Stimulated activated CD4-positive, alpha-beta T cell treated with anti-CD3 and anti-CD28 coated beads, Interleukin-15, amount 100 ng/mL, for 1 hour (primary cell): Measurements from ENCODE around the gene AHSA1.
"Not testable (repeated sequence)": the region's sequence is repeated elsewhere in the genome, so short reads cannot be mapped to it uniquely, and the experiment has no call there.

ENCODE experiments used
- DNase-seq, 2 donors: peaks; one replicate each; pipeline ENCODE4 v3.0.0-alpha.2; 2020; ENCODE audit warnings: low read depth in 1 of 2, low spot score in 1 of 2

Gene AHSA1

DNA sequence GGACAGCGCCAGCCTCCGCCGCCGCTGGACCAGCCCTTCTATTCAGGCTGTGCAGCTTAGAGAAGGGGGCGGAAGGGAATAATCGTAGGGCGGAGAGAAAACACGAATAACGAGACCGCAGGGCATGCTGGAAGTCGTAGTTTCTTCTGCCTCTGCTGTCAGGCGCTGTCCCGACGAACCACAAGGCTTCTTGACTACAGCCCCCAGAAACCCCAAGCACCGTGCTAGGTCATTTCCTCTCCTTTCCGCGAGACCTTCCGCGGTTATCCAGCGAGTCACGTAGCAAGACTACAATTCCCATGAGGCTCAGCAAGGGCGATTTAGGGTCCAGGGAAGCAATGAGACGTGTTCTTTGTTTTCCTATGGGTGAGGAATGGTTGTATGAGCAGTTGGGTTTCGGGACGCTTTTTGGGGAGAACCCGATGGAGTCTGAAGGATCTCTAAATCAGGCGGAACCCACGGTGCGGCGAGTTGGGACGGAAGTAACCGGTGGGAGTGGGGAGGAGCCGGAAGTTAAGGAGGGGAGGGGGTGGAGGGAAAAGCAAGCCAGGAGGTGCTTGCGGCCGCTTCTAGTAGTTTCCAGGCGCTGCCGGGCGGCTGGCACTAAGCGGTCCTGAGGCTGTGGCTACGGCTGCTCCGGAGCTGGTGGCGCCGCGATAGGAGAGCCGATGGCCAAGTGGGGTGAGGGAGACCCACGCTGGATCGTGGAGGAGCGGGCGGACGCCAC is at the start of gene AHSA1, which contains the start of gene VIPAS39:
AHSA1 (plus strand) TSS at position 572 of the 727 bp plus-strand sequence; CDS start at position 669, 97 bp downstream.
VIPAS39 (minus strand) TSS at position 80 of the 727 bp plus-strand sequence. CDS start 3,499 bp downstream, outside the sequence.
- DNase-seq, result peak; percentile 75 to 79

DNA sequence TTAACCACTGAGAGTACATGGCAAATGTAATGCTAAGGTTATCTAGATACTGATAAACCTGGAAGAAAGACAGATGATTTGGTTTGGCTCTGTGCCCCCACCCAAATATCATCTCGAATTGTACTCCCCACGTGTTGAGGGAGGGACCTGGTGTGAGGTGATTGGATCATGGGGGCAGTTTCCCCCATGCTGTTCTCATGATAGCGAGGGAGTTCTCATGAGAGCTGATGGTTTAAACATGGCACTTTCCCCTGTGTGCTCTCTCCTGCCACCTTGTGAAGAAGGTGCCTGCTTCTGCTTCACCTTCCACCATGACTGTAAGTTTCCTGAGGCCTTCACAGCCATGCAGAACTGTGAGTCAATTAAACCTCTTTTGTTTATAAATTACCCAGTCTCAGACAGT is 48.8 kb upstream of the AHSA1 start:
- DNase-seq, result no peak

DNA sequence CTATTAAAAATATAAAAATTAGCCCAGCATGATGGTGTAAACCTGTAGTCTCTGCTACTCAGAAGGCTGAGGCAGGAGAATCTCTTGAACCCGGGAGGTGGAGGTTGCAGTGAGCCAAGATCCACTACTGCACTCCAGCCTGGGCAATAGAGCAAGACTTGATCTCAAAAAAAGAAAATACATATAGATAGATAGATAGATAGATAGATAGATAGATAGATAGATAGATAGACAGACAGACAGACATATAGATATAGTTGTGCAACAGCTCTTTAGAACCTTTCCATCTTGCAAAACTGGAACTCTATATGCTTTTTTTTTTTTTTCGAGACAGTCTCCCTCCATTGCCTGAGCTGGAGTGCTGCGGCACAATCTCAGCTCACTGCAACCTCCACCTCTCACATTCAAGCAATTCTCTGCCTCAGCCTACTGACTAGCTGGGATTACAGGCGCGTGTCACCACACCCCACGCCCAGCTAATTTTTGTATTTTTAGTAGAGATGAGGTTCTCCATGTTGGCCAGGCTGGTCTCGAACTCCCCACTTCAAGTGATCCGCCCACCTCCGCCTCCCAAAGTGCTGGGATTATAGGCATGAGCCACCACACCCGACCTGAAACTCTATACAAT is 42.4 kb upstream of the AHSA1 start:
- not testable (repeated sequence) for DNase-seq

- not testable (repeated sequence) for DNase-seq
These were observed 41.8 kb upstream of the AHSA1 start for GRCh38 chr14:77416098-77416497.

GRCh38 chr14:77416836-77417235 is 41.1 kb upstream of the AHSA1 start:
- no peak for DNase-seq

DNA sequence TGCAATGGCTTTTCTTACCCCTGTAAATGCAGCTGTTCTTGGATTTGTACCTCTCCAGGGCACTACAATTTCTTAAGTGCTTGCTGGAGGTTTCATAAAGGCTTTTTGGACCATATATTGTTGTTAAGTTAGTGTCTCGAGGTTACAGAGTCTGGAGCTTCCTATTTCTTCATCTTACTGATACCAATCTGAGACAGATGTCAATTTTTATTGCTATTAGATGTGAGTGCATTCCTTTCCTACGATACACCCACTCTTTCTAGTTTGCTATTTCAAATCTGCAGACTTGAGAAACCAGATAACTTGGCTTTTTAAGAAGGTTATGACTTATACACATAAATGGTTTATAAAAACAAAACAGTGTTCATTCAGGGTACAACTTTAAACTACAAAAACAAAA is 36.7 kb upstream of the AHSA1 start:
- no peak for DNase-seq

GRCh38 chr14:77423423-77423822 is 34.5 kb upstream of the AHSA1 start, which contains the start of gene NOXRED1:
NOXRED1 (minus strand) TSS chr14:77423523; CDS start chr14:77422889, 634 bp downstream.
- no peak for DNase-seq

GRCh38 chr14:77424862-77425261 is 33.0 kb upstream of the AHSA1 start:
- DNase-seq, result no peak

GRCh38 chr14:77426396-77426795 is 31.5 kb upstream of the AHSA1 start:
- no peak for DNase-seq

DNA sequence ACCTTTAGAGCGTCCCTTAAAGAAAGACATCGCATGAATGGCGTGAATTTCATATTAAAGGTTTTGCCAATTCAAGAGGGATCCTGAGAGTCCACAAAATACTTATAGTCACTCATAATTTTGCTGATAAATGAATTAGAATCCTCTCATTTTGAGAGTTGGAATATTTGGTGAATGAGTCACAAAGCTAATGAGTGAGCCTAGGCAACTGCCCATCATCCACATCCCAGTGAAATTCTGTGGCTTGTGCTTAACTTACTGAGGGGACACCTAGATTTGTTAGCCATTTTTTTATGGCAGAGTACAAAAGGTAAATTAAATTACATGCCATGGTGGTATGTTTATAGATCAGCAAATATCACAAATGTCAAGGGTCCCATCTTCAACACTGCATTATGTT is 21.9 kb upstream of the AHSA1 start:
- DNase-seq, result no peak

DNA sequence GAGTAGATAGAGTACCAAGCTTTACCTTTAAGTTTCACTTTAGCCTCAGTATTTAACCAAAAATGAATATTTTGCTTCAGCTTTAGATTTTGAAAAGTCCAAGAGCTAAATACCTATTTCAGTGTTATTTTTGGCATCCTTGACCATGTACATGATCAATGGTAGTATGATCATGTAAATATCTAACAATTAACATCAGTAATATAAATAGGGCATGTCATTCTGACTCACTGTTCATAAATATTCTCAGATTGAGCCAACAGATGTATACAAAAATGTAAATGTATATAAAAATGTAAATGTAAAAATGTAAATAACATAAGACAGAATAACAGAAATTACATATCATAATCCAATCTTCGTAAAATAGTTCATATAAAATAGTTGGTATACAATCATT is 19.3 kb upstream of the AHSA1 start:
- no peak for DNase-seq

DNA sequence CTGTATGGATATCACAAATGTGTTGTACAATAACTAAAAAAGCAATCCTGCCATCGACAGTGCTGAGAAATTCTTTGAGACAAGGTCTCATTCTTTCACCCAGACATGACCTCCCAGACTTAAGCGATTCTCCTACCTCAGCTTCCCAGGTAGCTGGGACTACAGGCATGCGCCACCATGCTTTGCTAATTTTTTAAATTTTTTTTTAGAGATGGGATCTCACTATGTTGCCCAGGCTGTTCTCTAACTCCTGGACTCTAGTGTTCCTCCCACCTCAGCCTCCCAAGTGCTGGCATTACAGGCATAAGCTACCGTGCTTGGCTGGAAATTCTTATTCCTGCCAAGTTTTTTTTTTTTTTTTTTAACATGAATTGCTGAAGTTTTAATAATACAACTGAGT is 18.0 kb upstream of the AHSA1 start:
- DNase-seq, result no peak

DNA sequence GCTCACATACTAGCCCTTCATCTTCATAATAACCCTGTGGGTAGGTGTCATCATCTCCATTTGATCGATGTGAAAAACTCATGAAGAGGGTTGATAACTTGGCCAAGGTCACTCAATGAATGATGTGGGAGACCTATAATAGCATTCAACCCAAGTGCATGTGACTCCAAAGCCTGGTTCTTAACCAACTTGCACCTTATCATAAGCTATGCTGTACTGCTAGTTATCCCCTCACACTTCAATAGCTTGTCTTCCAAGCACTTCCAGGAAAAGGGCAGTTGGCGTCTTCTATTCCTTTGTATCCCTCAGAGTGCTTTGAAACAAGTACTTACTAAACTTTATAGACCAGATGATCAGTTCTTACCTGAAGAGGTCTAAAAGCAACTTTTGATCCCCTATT is 15.7 kb upstream of the AHSA1 start:
- no peak for DNase-seq

GRCh38 chr14:77455966-77456640 is 1.8 kb upstream of the AHSA1 start:
- DNase-seq, result no peak

- DNase-seq, result no peak
These were observed 775 bp upstream of the AHSA1 start for GRCh38 chr14:77457115-77457521.

DNA sequence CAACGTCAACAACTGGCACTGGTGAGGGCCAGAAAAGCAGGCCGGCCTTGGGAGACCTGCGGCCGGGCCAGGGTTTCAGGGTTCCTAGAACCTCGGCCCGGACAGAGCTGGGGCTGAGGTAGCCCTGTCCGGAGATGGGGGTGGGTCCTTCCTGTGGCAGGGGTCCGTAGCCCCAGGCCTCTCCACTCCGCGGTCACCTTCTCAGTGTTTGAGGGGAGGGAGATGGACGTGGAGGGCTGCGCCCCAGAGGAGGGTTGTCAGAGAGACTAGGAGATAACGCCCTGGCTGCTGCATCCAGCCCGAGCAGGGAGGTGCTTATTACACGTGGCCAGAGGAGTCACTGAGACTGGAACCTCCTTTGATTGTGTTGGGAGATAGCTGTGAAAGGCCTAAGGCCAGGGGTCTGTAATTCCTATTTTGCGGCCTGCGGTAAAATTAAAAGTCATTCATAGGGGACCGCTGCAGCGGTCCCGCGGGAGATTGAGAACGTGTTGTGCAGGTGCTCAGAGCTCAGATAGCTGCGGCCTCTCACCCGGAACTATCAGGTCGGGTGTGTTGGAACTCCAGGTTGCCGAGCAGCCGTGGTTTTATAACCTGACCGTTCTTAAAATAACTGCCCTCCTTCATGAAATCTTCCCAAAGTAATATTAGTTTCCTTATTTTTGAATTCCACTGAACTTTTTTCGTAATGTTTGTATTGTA is 507 bp downstream of the AHSA1 start:
- peak in 1 of 2 donors; percentile 3 for DNase-seq

DNA sequence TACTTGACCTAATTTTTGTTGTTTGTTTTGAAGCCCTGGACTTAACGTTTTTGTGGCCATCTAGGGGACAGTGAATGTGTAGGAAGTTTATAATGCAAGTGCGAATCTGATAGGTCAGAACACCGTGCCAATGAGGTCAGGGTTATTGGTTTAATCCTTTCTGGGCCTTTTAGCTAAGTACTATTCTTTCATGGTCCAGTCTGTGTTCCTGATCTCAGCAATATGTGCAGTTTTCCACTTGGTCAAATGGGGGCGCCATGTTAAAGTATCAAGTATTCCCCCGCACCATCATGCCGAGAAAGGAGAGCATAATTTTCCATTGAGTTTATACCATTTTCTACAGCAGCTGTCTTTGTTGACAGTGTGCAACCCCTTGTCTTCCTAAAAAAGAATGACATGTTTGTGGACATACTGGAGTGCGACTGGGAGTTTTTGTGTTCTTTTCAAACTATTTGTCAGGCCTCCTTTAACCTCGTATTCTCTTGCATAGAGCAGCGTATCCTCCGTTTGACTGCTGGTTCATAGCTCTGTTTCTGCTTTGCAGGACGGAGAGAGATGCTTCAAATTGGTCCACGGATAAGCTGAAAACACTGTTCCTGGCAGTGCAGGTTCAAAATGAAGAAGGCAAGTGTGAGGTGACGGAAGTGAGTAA is 1.3 kb downstream of the AHSA1 start:
- peak in 1 of 2 donors; percentile 8 for DNase-seq

GRCh38 chr14:77467801-77468200 is 9.9 kb downstream of the AHSA1 start:
- DNase-seq, result no peak

DNA sequence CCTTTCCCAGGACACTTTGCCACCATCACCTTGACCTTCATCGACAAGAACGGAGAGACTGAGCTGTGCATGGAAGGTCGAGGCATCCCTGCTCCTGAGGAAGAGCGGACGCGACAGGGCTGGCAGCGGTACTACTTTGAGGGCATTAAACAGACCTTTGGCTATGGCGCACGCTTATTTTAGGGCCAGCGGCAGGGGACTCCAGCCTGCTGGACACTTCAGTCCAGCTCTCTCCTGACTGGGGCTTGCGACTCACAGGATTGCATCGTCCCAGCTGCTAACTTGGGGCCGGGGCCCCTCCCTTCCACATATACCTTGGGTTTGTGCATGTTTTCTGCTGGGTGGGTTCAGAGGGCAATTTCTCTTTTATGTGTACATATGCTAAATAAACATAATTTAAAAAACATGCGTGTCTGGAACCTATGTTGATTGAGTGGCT is 11.2 kb downstream of the AHSA1 start:
- no peak for DNase-seq

GRCh38 chr14:77469539-77469938 is 11.6 kb downstream of the AHSA1 start:
- DNase-seq, result no peak
